Uterus (tissue), 4 donors: ENCODE data around the gene HOXA1. TPM values are rescaled to one million over a fixed set of nuclear protein-coding genes. Genes with fewer than 3 reads are reported as not detected.

ENCODE experiments used
- DNase-seq, 2 donors: peaks; one replicate each; pipeline ENCODE4 v3.0.0-alpha.2; 2019 to 2020
- H3K27ac ChIP-seq, 2 donors: fragments of 200-600 bp; sonication (generic); 1 replicate in 1 of 2; 2 replicates in 1 of 2; pipeline ENCODE4 v1.5.1; 2016 to 2018
- H3K27me3 ChIP-seq, 2 donors: fragments of 200-600 bp; sonication (generic); one replicate each; pipeline ENCODE4 v1.5.1; 2018 to 2019; ENCODE audit warnings: control low read depth in 1 of 2
- H3K36me3 ChIP-seq, 2 donors: fragments of 200-600 bp; sonication (generic); one replicate each; pipeline ENCODE4 v1.5.1; 2019; ENCODE audit warnings: control low read depth in 1 of 2
- H3K4me1 ChIP-seq, 2 donors: fragments of 200-600 bp; sonication (generic); one replicate each; pipeline ENCODE4 v1.5.1; 2018 to 2019; ENCODE audit warnings: control low read depth in 1 of 2
- H3K4me3 ChIP-seq, 2 donors: fragments of 200-600 bp; sonication (generic); 1 replicate in 1 of 2; 2 replicates in 1 of 2; pipeline ENCODE4 v1.5.1; 2018 to 2019; ENCODE audit warnings: mild to moderate bottlenecking in 1 of 2
- H3K9me3 ChIP-seq, 2 donors: fragments of 200-600 bp; sonication (generic); one replicate each; pipeline ENCODE4 v1.5.1; 2019; ENCODE audit warnings: control low read depth in 1 of 2
- CTCF ChIP-seq, 4 experiments: fragments of 200-600 bp in 2 of 4; fragments of 450-650 bp in 2 of 4; sonication (generic) in 2 of 4; IDR thresholded peaks; one replicate each; pipeline ENCODE4 v1.5.1; 2016 to 2019; ENCODE audit warnings: antibody characterized with exemption in 4 of 4, mild to moderate bottlenecking in 2 of 4, moderate library complexity in 1 of 4
- POLR2A ChIP-seq, 2 donors: fragments of 450-650 bp; IDR thresholded peaks; one replicate each; pipeline ENCODE4 v1.6.1; 2016; ENCODE audit warnings: antibody characterized with exemption in 2 of 2, mild to moderate bottlenecking in 1 of 2, moderate library complexity in 1 of 2
- intact Hi-C: fragments of 100-400 bp; cut with DNase I; formaldehyde crosslinking; loops from one replicate; pipeline ENCODE4 v1.15.1; 2023; ENCODE audit warnings: low total_unique reads
- total RNA-seq, 4 donors: library from RNA; depleted of rRNA in 3 of 4; stranded (reverse); fragments of >200 nt in 3 of 4; gene quantifications; one replicate each; pipeline versions ENCODE4 v1.1.0 to v1.2.4, GENCODE V29; 2014 to 2023
- donor health status: DM: yes; HTN: yes; CAD: no.

The HOXA1 gene
- total RNA-seq, 4 donors from 2014 or later, result 0.28 to 2.0 (median 1.5) TPM

GRCh38 chr7:27113991-27114769 lies 18.4 kb upstream of the HOXA1 start:
- DNase-seq, result peak in 1 of 2 donors; percentile 72
- Histone ChIP-seq H3K9me3 (no peaks in the 10 kb centered on the region), H3K4me3 (peak overlapping the region; percentile 26 to 51), H3K27me3 (no peaks in the 10 kb centered on the region), H3K36me3 (no peaks in the 10 kb centered on the region), H3K27ac (peak overlapping the region; percentile 80 to 94), H3K4me1 (peaks cover 11 to 12% of the 10 kb centered on the region in 2 donors)
- TF ChIP-seq POLR2A (IDR thresholded peaks at IDR 0.05), result no peak
- no peak for TF ChIP-seq CTCF (IDR thresholded peaks at IDR 0.05)
- intact Hi-C loops, result no loop called here

- Histone ChIP-seq H3K4me3 (peak overlapping the region; percentile 26 to 51), H3K4me1 (peaks cover 11 to 12% of the 10 kb centered on the region in 2 donors), H3K27me3 (no peaks in the 10 kb centered on the region), H3K27ac (peak overlapping the region; percentile 80 to 94), H3K9me3 (no peaks in the 10 kb centered on the region), H3K36me3 (no peaks in the 10 kb centered on the region)
- intact Hi-C loops, result no loop called here
- peak; percentile 78 to 82 for DNase-seq
- peak in 1 of 2 donors; percentile 31 for TF ChIP-seq POLR2A (IDR thresholded peaks at IDR 0.05)
- no peak for TF ChIP-seq CTCF (IDR thresholded peaks at IDR 0.05)
These were observed 17.5 kb upstream of the HOXA1 start for GRCh38 chr7:27112955-27113949.

GRCh38 chr7:27112361-27112760 lies 16.6 kb upstream of the HOXA1 start:
- no peaks in the 10 kb centered on the region for H3K9me3 ChIP-seq
- TF ChIP-seq POLR2A (IDR thresholded peaks at IDR 0.05) (no peak), CTCF (IDR thresholded peaks at IDR 0.05) (no peak)
- H3K27me3 ChIP-seq, result no peaks in the 10 kb centered on the region
- H3K27ac ChIP-seq, result peak overlapping the region; percentile 80 to 94
- H3K36me3 ChIP-seq, result no peaks in the 10 kb centered on the region
- intact Hi-C loops, result no loop called here
- H3K4me3 ChIP-seq, result no peak overlapping the region
- H3K4me1 ChIP-seq, result peaks cover 11 to 12% of the 10 kb centered on the region in 2 donors
- DNase-seq, result no peak

GRCh38 chr7:27111751-27112277 lies 16.0 kb upstream of the HOXA1 start:
- Histone ChIP-seq H3K36me3 (no peaks in the 10 kb centered on the region), H3K27ac (peak overlapping the region; percentile 72 to 80), H3K4me1 (peaks cover 11 to 12% of the 10 kb centered on the region in 2 donors), H3K27me3 (no peaks in the 10 kb centered on the region), H3K9me3 (no peaks in the 10 kb centered on the region), H3K4me3 (no peak overlapping the region)
- DNase-seq, result no peak
- TF ChIP-seq CTCF (IDR thresholded peaks at IDR 0.05) (no peak), POLR2A (IDR thresholded peaks at IDR 0.05) (no peak)
- intact Hi-C loops, result no loop called here
